Suppressor macrophage treated with lipopolysaccharide for 4 hours (primary cell): ENCODE measurements around the gene BMP8A.

Source experiments
- DNase-seq: peaks from one replicate; pipeline ENCODE4 v3.0.0-alpha.2; 2020

Gene BMP8A

GRCh38 chr1:39573097-39573465 lies 81.6 kb downstream of the BMP8A start:
- no peak for DNase-seq

DNA sequence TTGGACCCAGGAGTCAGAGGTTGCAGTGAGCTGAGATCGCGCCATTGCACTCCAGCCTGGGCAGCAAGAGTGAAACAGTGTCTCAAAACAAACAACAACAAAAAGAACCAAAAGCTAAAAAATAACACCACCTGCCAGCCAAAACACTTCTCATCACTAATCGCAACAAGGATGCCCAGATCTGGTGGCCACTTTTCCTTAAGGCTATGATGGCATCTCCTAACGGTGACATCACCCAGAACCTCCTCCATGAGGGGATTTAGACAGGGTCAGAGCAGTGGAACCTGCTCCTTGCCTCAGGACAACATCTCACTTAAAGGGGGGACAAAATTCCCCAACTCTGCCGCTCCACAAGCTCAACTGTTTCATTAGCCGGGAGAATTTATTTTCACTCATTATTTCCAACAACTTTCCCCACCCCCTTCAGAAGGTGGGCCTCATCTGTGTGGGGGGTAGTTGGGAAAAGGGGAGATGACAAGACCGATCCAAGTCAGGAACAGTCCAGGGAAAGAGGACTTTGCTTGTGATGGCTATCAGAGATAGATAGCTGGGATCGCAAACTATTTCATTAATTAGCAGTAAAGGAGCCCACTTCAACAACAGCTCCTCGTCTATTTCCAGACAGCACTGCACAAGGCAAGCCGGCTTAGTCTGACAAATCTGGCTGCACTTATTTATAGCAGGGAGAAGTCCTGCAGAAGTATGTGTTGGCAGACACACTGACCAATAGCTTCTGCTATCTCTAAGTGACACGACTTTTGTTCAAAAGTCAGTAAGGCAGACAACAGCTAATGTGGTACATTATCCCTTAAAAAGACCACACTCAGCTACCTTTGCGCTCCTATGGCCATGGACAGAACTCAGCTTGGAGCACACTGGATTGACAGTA lies 82.5 kb downstream of the BMP8A start:
- DNase-seq = peak; percentile 25

- no peak for DNase-seq
Observed at GRCh38 chr1:39574646-39575045, 83.2 kb downstream of the BMP8A start.
